ENCODE results near the gene CYB5R2.
A peak's percentile ranks its signal among the peaks of the same experiment; 100 is the strongest.
"Not testable (repeated sequence)": the region's sequence is repeated elsewhere in the genome, so short reads cannot be mapped to it uniquely, and the experiment has no call there.

Gene CYB5R2

DNA sequence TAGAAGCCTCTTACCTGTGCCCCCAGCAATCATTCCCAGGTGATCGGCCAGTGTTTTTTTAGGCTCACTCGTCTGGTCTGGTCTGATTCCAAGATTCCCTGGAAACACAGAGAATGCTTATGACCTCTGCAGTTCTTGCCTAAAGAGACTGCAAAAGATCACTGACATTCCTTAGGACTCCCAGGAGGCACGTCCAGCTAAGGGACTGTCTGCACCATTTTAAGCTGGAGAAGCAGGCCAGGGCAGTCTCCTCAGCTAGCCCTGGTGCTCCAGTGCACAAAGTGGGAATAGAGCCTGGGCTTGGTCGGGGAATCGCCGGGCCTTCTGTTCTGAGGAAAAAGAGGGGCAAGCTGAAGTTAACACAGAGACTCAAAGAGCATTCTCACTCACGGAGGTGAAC, 4.8 kb downstream of the CYB5R2 start:
- no peak for DNase-seq (ENCODE audit: low read depth)
- TF ChIP-seq, protein P1, sequence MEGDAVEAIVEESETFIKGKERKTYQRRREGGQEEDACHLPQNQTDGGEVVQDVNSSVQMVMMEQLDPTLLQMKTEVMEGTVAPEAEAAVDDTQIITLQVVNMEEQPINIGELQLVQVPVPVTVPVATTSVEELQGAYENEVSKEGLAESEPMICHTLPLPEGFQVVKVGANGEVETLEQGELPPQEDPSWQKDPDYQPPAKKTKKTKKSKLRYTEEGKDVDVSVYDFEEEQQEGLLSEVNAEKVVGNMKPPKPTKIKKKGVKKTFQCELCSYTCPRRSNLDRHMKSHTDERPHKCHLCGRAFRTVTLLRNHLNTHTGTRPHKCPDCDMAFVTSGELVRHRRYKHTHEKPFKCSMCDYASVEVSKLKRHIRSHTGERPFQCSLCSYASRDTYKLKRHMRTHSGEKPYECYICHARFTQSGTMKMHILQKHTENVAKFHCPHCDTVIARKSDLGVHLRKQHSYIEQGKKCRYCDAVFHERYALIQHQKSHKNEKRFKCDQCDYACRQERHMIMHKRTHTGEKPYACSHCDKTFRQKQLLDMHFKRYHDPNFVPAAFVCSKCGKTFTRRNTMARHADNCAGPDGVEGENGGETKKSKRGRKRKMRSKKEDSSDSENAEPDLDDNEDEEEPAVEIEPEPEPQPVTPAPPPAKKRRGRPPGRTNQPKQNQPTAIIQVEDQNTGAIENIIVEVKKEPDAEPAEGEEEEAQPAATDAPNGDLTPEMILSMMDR (IDR thresholded peaks at IDR 0.05; ENCODE audit: low read depth, low read length): no peak
- TF ChIP-seq POLR2A (IDR thresholded peaks at IDR 0.05; ENCODE audit: extremely low read depth, insufficient read length): no peak
- TF ChIP-seq, protein P2, sequence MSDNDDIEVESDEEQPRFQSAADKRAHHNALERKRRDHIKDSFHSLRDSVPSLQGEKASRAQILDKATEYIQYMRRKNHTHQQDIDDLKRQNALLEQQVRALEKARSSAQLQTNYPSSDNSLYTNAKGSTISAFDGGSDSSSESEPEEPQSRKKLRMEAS (IDR thresholded peaks at IDR 0.05; ENCODE audit: low read depth, low read length): no peak
- TF ChIP-seq MYC (IDR thresholded peaks at IDR 0.05; ENCODE audit: low read depth, low read length): no peak
- H3K4me3 ChIP-seq (ENCODE audit: low read depth, low read length): no peak overlapping the region

DNA sequence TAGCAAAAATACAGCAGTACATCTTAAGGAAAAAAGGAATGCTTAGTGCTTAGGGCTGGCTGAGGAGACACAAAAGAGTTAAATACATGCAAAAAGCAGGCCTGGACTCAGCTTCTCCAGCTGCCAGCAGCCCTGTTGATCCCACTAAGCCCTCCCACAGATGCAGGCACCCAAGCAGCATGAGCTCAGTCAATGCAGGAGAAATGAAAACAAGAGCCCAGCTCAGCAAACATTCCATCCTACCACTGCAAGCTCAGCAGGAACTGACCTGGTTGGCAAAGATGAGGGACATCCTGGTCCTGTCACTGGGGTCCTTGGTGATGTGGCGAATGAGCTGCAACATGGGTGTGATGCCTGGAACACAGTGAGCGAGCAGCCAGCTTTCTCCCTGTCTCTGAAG, 5.8 kb downstream of the CYB5R2 start:
- TF ChIP-seq, protein P2 (IDR thresholded peaks at IDR 0.05; ENCODE audit: low read depth, low read length): no peak
- TF ChIP-seq MYC (IDR thresholded peaks at IDR 0.05; ENCODE audit: low read depth, low read length): no peak
- TF ChIP-seq POLR2A (IDR thresholded peaks at IDR 0.05; ENCODE audit: extremely low read depth, insufficient read length): no peak
- TF ChIP-seq, protein P1 (IDR thresholded peaks at IDR 0.05; ENCODE audit: low read depth, low read length): no peak
- no peak overlapping the region for H3K4me3 ChIP-seq (ENCODE audit: low read depth, low read length)
- no peak for DNase-seq (ENCODE audit: low read depth)

DNA sequence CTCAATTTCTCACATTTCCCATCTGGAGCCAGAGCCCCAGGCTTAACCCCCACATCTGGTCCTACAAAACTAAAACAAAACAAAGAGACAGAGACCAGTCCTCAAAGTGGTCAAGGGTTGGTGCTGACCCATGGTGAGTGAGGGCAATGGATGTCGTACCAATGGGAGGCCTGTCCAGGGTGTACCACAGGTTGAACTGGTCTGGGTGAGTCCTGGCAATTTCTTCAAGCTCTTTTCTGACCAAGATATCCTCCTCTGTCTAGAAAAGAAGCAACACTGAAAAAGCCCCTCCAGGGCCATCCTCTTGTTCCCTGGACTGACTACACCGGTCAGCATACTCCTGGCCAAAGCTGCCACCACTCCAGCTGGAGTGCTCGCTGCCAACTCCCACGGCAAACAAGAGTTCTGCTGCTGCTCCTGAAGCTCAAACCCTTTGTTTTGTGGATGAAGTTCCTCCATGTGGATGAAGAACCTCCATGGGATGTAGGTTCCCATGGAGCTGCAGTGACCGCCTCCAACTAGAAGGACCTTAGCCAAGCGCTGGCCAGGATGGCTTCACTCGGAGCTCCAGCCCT, 6.9 kb downstream of the CYB5R2 start:
- TF ChIP-seq POLR2A (IDR thresholded peaks at IDR 0.05; ENCODE audit: extremely low read depth, insufficient read length) (no peak), MYC (IDR thresholded peaks at IDR 0.05; ENCODE audit: low read depth, low read length) (no peak)
- TF ChIP-seq, protein P1 (IDR thresholded peaks at IDR 0.05; ENCODE audit: low read depth, low read length): no peak
- no peak for DNase-seq (ENCODE audit: low read depth)
- no peak overlapping the region for H3K4me3 ChIP-seq (ENCODE audit: low read depth, low read length)

DNA sequence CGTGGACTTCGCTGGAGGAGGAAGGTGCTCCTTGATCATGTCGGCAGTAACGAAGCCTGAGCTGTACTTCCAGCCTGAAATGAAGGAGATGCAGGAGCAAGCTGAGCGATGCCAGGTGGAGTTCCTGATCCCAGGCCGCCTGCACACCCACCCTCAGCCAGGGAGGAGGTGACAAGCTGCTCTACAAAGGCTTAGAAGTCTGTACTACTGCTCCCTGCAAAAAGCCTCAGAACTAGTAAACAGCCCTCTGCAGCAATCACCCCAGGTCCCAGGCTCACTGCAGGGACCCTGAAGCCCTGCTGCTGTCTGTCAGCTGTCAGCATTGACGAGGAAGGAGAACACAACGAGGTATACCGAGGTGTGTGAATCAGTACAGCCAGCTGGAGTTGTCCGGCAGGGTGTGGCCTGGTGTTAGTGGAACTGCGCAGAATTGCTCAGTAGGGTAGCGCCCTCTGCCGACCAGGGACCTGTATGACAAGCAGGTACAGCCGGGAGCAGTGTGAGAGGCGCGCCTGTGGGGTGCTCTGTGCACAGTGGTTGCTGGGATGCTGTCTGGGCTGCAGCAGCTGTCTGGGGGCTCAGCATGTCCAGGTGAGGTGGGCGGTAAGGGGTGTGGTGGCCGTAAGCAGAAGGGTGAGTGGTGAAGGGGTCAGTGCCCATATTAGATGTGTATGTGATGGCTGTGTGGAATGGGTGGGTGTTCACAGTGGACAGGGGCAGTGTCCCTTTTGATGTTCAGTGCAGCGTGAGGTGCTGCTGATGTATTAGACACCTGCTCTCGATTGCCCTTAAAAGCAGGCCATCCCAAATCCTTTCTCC, 7.6 kb downstream of the CYB5R2 start:
- DNase-seq (ENCODE audit: low read depth): peak; percentile 76
- H3K4me3 ChIP-seq (ENCODE audit: low read depth, low read length): no peak overlapping the region
- TF ChIP-seq, protein P1 (IDR thresholded peaks at IDR 0.05; ENCODE audit: low read depth, low read length): peak; percentile 64
- TF ChIP-seq MYC (IDR thresholded peaks at IDR 0.05; ENCODE audit: low read depth, low read length): no peak
- TF ChIP-seq POLR2A (IDR thresholded peaks at IDR 0.05; ENCODE audit: extremely low read depth, insufficient read length): no peak
- TF ChIP-seq, protein P2 (IDR thresholded peaks at IDR 0.05; ENCODE audit: low read depth, low read length): no peak

DNA sequence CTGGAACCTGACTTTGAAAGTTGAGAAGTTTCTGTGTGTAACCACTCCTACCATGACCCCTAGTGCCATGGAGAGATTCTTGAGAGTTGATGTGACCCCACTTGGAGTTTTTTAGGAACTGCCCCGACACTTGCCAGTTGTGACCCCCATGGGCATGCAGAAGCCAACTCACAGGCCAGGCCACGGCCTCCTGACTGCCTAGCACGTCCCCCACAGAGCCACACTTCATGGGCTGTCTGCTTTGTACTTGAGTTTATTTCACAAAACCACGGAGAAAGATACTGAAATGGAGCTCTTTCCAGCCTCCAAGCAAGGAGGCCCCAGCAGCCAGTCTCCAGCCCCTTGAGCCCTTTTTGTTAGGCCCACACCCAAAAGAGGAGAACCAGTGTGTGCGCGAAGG, 8.4 kb downstream of the CYB5R2 start:
- no peak overlapping the region for H3K4me3 ChIP-seq (ENCODE audit: low read depth, low read length)
- TF ChIP-seq POLR2A (IDR thresholded peaks at IDR 0.05; ENCODE audit: extremely low read depth, insufficient read length) (no peak), MYC (IDR thresholded peaks at IDR 0.05; ENCODE audit: low read depth, low read length) (no peak)
- TF ChIP-seq, protein P1 (IDR thresholded peaks at IDR 0.05; ENCODE audit: low read depth, low read length): no peak
- TF ChIP-seq, protein P2 (IDR thresholded peaks at IDR 0.05; ENCODE audit: low read depth, low read length): no peak
- DNase-seq (ENCODE audit: low read depth): no peak

DNA sequence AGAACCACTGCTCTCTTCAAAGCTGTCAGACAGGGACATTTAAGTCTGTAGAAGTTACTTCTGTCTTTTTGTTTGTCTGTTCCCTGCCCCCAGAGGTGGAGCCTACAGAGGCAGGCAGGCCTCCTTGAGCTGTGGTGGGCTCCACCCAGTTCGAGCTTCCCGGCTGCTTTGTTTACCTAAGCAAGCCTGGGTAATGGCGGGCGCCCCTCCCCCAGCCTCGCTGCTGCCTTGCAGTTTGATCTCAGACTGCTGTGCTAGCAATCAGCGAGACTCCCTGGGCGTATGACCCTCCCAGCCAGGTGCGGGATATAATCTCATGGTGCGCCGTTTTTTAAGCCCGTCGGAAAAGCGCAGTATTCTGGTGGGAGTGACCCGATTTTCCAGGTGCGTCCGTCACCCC, 9.8 kb downstream of the CYB5R2 start:
- not testable (repeated sequence) for DNase-seq (ENCODE audit: low read depth); H3K4me3 ChIP-seq (ENCODE audit: low read depth, low read length)
